ENCODE results near the gene IQCM. TPM values are rescaled to one million over a fixed set of nuclear protein-coding genes. Genes with fewer than 3 reads are reported as not detected.

Gene IQCM
- polyA plus RNA-seq, 3 donors, result not detected

DNA sequence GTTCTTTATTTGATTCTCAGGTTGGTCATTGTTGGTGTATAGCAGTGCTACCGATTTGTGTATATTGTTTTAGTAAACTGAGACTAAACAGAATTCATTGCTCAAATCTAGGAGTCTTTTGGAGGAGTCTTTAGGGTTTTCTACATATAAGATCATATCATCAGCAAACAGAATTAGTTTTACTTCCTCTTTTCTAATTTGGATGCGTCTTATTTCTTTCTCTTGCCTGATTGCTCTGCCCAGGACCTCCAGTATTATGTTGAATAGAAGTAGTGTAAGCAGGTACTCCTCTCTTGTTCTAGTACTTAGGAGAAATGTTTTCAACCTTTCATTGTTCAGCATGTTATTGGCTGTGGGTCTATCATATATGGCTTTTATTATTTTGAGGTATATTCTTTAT lies 92.6 kb downstream of the IQCM start:
- no CpG with 5 or more reads among the region's 2 CpGs for WGBS (ENCODE audit: insufficient coverage)
- Histone ChIP-seq H3K9me3 (replicated peaks in 1 of 2; ENCODE audit: control insufficient read depth in 1 of 2, insufficient read depth in 1 of 2, low read length in 2 of 2) (no peaks in the 10 kb centered on the region), H3K79me2 (ENCODE audit: insufficient read depth, low read length) (no peaks in the 10 kb centered on the region), H3K36me3 (replicated peaks in 1 of 2; ENCODE audit: control insufficient read depth in 1 of 2, insufficient read depth in 2 of 2, low read length in 2 of 2) (no peaks in the 10 kb centered on the region), H3K4me3 (replicated peaks in 1 of 3; ENCODE audit: low read depth in 2 of 3, low read length in 3 of 3) (no peak overlapping the region), H2AFZ (ENCODE audit: insufficient read depth, low read depth, low read length, poor library complexity, severe bottlenecking) (no peak overlapping the region), H4K20me1 (ENCODE audit: insufficient read depth, low read length) (no peaks in the 10 kb centered on the region), H3K9ac (ENCODE audit: insufficient read depth, low read length, poor library complexity, severe bottlenecking) (no peak overlapping the region), H3K4me1 (ENCODE audit: control insufficient read depth in 1 of 2, insufficient read depth in 2 of 2, low read length in 2 of 2) (no peaks in the 10 kb centered on the region), H3K27ac (ENCODE audit: low read depth in 1 of 2, low read length in 2 of 2) (no peak overlapping the region), H3K27me3 (ENCODE audit: control insufficient read depth in 2 of 2, insufficient read depth in 2 of 2, low read length in 2 of 2) (no peaks in the 10 kb centered on the region), H3K4me2 (replicated peaks; ENCODE audit: extremely low read depth, low read length, poor library complexity, severe bottlenecking) (no peak overlapping the region)
- Mint-ChIP-seq H3K4me1 (no peaks in the 10 kb centered on the region), H3K4me3 (no peak overlapping the region), H3K27ac (no peak overlapping the region), H3K27me3 (ENCODE audit: low read depth in 3 of 3) (peaks cover 0 to 2% (median 0%) of the 10 kb centered on the region in 3 donors), H3K9me3 (peaks cover 0 to 4% (median under 1%) of the 10 kb centered on the region in 7 donors), H3K36me3 (no peaks in the 10 kb centered on the region)
- TF ChIP-seq, protein P1, sequence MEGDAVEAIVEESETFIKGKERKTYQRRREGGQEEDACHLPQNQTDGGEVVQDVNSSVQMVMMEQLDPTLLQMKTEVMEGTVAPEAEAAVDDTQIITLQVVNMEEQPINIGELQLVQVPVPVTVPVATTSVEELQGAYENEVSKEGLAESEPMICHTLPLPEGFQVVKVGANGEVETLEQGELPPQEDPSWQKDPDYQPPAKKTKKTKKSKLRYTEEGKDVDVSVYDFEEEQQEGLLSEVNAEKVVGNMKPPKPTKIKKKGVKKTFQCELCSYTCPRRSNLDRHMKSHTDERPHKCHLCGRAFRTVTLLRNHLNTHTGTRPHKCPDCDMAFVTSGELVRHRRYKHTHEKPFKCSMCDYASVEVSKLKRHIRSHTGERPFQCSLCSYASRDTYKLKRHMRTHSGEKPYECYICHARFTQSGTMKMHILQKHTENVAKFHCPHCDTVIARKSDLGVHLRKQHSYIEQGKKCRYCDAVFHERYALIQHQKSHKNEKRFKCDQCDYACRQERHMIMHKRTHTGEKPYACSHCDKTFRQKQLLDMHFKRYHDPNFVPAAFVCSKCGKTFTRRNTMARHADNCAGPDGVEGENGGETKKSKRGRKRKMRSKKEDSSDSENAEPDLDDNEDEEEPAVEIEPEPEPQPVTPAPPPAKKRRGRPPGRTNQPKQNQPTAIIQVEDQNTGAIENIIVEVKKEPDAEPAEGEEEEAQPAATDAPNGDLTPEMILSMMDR (IDR thresholded peaks at IDR 0.05), result no peak
- DNase-seq, result no peak
- intact Hi-C loops (cut with micrococcal nuclease), result no loop called here

DNA sequence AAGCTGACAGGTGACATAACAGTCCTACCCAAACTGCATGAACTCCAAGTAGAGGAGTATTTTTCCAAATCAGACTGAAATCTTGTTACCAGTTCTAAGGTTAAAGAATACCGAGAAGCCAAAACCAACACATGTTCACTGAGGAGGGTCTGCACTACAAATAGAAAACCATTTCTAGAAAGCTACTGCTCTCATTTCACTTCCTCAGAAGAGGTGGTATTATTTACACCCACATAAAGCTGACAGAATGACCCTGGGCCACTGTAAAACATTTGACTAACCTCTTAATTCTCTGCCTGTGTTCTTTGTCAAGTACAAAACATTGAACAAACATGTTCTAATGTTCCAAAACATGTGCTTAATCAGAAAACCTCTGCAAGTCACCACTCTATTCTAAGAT lies 95.8 kb downstream of the IQCM start:
- DNase-seq, result no peak
- Mint-ChIP-seq H3K36me3 (no peaks in the 10 kb centered on the region), H3K4me3 (no peak overlapping the region), H3K27me3 (ENCODE audit: low read depth in 3 of 3) (peaks cover 0 to 2% (median 0%) of the 10 kb centered on the region in 3 donors), H3K4me1 (no peaks in the 10 kb centered on the region), H3K27ac (no peak overlapping the region), H3K9me3 (peaks cover 3 to 18% (median 8%) of the 10 kb centered on the region in 7 donors)
- TF ChIP-seq, protein P1 (IDR thresholded peaks at IDR 0.05), result no peak
- Histone ChIP-seq H3K27me3 (ENCODE audit: control insufficient read depth in 2 of 2, insufficient read depth in 2 of 2, low read length in 2 of 2) (no peaks in the 10 kb centered on the region), H3K9me3 (replicated peaks in 1 of 2; ENCODE audit: control insufficient read depth in 1 of 2, insufficient read depth in 1 of 2, low read length in 2 of 2) (peaks cover 12 to 22% of the 10 kb centered on the region in 2 donors), H3K79me2 (ENCODE audit: insufficient read depth, low read length) (no peaks in the 10 kb centered on the region), H3K36me3 (replicated peaks in 1 of 2; ENCODE audit: control insufficient read depth in 1 of 2, insufficient read depth in 2 of 2, low read length in 2 of 2) (no peaks in the 10 kb centered on the region), H3K9ac (ENCODE audit: insufficient read depth, low read length, poor library complexity, severe bottlenecking) (no peak overlapping the region), H3K27ac (ENCODE audit: low read depth in 1 of 2, low read length in 2 of 2) (no peak overlapping the region), H4K20me1 (ENCODE audit: insufficient read depth, low read length) (no peaks in the 10 kb centered on the region), H2AFZ (ENCODE audit: insufficient read depth, low read depth, low read length, poor library complexity, severe bottlenecking) (no peak overlapping the region), H3K4me3 (replicated peaks in 1 of 3; ENCODE audit: low read depth in 2 of 3, low read length in 3 of 3) (no peak overlapping the region), H3K4me1 (ENCODE audit: control insufficient read depth in 1 of 2, insufficient read depth in 2 of 2, low read length in 2 of 2) (no peaks in the 10 kb centered on the region), H3K4me2 (replicated peaks; ENCODE audit: extremely low read depth, low read length, poor library complexity, severe bottlenecking) (no peak overlapping the region)
- WGBS (ENCODE audit: insufficient coverage), result no CpG with 5 or more reads among the region's 1 CpG
- intact Hi-C loops (cut with micrococcal nuclease), result no loop called here

All from CD14-positive monocyte (primary cell).